GM13977 (cell line): ENCODE data around the gene RPGR.

Experiments
- DNase-seq: peaks from one replicate; pipeline ENCODE4 v3.0.0; 2012; ENCODE audit warnings: low spot score
- CTCF ChIP-seq: IDR thresholded peaks from 2 replicates; pipeline ENCODE4 v1.5.1; 2012; ENCODE audit warnings: mild to moderate bottlenecking, control low read depth; ENCODE audit not compliant: insufficient read depth; ENCODE audit errors: extremely low read depth, missing control alignments
- in situ Hi-C: fragments of 300-500 bp; cut with MboI; formaldehyde crosslinking; loops from one replicate; pipeline ENCODE4 v1.12.0; 2022; ENCODE audit warnings: low sequenced_read_pairs, low pct_unique_long_range_greater_than_20kb, mixed read lengths, inconsistent platforms; ENCODE audit not compliant: unreplicated experiment

Gene RPGR

GRCh38 chrX:38332505-38332904 lies 5.2 kb upstream of the RPGR start:
- no peak for TF ChIP-seq CTCF
- in situ Hi-C loops, result no loop called here
- no peak for DNase-seq

- TF ChIP-seq CTCF, result no peak
- in situ Hi-C loops, result no loop called here
- no peak for DNase-seq
Observed at GRCh38 chrX:38327775-38328081, 419 bp upstream of the RPGR start.

- no peak for TF ChIP-seq CTCF
- no peak for DNase-seq
- in situ Hi-C loops, result no loop called here
Observed at GRCh38 chrX:38326086-38326485, 1.2 kb downstream of the RPGR start.

- no peak for TF ChIP-seq CTCF
- no peak for DNase-seq
- in situ Hi-C loops, result no loop called here
Observed at GRCh38 chrX:38320819-38321218, 6.5 kb downstream of the RPGR start.

GRCh38 chrX:38318606-38319005 lies 8.7 kb downstream of the RPGR start:
- in situ Hi-C loops, result no loop called here
- no peak for TF ChIP-seq CTCF
- no peak for DNase-seq

GRCh38 chrX:38318196-38318595 lies 9.1 kb downstream of the RPGR start:
- no peak for DNase-seq
- TF ChIP-seq CTCF, result no peak
- in situ Hi-C loops, result no loop called here

GRCh38 chrX:38315186-38315585 lies 12.1 kb downstream of the RPGR start:
- DNase-seq, result no peak
- no peak for TF ChIP-seq CTCF
- in situ Hi-C loops, result no loop called here
